WTC11 (cell line): ENCODE measurements around the gene IL7R. TPM values are rescaled to one million over a fixed set of nuclear protein-coding genes. Genes with fewer than 3 reads are reported as not detected.

Experiments used
- ATAC-seq: fragments of 200-7000 bp; cut with Tn5 transposase; 2 replicates; pipeline ENCODE4 v1.10.0; 2021; ENCODE audit warnings: mild to moderate bottlenecking, moderate library complexity
- CTCF ChIA-PET: fragments of 300-600 bp; sonication (Branson Sonifier 250); formaldehyde crosslinking; loops from one replicate; lab custom pipeline; 2021; ENCODE audit warnings: antibody characterized with exemption; lab: Charles Lee
- POLR2A ChIA-PET: fragments of 350-600 bp; sonication (Branson Sonifier 250); formaldehyde crosslinking; loops from one replicate; lab custom pipeline; 2021; ENCODE audit warnings: antibody characterized with exemption; lab: Charles Lee
- DNase-seq: peaks from one replicate; pipeline ENCODE4 v3.0.0; 2021; ENCODE audit warnings: low spot score
- H3K27ac Mint-ChIP-seq: 2 replicates; pipeline ENCODE4 v1.8.0; 2021; ENCODE audit warnings: mixed read lengths
- H3K27me3 Mint-ChIP-seq: 2 replicates; pipeline ENCODE4 v1.8.0; 2021; ENCODE audit warnings: low read depth, mild to moderate bottlenecking, moderate library complexity, mixed read lengths
- H3K36me3 Mint-ChIP-seq: 2 replicates; pipeline ENCODE4 v1.8.0; 2021; ENCODE audit warnings: mixed read lengths
- H3K4me1 Mint-ChIP-seq: 2 replicates; pipeline ENCODE4 v1.8.0; 2022; ENCODE audit warnings: mixed read lengths
- H3K4me3 Mint-ChIP-seq: 2 replicates; pipeline ENCODE4 v1.8.0; 2021; ENCODE audit warnings: mild to moderate bottlenecking, moderate library complexity, mixed read lengths
- H3K9me3 Mint-ChIP-seq: 2 replicates; pipeline ENCODE4 v1.8.0; 2021; ENCODE audit warnings: mixed read lengths
- AR ChIP-seq: fragments of 250-450 bp; sonication (Bioruptor Pico); IDR thresholded peaks from 2 replicates; pipeline ENCODE4 v1.9.0; 2021; ENCODE audit warnings: mild to moderate bottlenecking
- ARID4B ChIP-seq: sonication (generic); formaldehyde crosslinking; IDR thresholded peaks from 2 replicates; pipeline ENCODE4 v1.8.0; 2023; ENCODE audit warnings: missing genetic modification reagents, mild to moderate bottlenecking, borderline replicate concordance
- CDX4 ChIP-seq: fragments of 250-450 bp; sonication (Bioruptor Pico); IDR thresholded peaks from 2 replicates; pipeline ENCODE4 v1.9.0; 2021; ENCODE audit warnings: moderate library complexity, mild to moderate bottlenecking, inconsistent platforms, borderline replicate concordance
- CTCF ChIP-seq: fragments of 200-600 bp; IDR thresholded peaks from 2 replicates; pipeline ENCODE4 v1.8.0; 2022; ENCODE audit warnings: antibody characterized with exemption
- E2F1 ChIP-seq: sonication (generic); formaldehyde crosslinking; IDR thresholded peaks from 2 replicates; pipeline ENCODE4 v1.8.0; 2022; ENCODE audit warnings: mild to moderate bottlenecking, missing genetic modification reagents
- FOXP4 ChIP-seq: sonication (generic); formaldehyde crosslinking; IDR thresholded peaks from 2 replicates; pipeline ENCODE4 v1.8.0; 2022; ENCODE audit warnings: mild to moderate bottlenecking, missing genetic modification reagents
- NFE2L1 ChIP-seq: sonication (generic); formaldehyde crosslinking; IDR thresholded peaks from 2 replicates; pipeline ENCODE4 v1.8.1; 2023; ENCODE audit warnings: missing genetic modification reagents
- NR1H2 ChIP-seq: sonication (generic); formaldehyde crosslinking; IDR thresholded peaks from 2 replicates; pipeline ENCODE4 v1.9.0; 2021; ENCODE audit warnings: mild to moderate bottlenecking, moderate library complexity, missing genetic modification reagents
- NR3C1 ChIP-seq: sonication (generic); formaldehyde crosslinking; conservative IDR thresholded peaks from 2 replicates; pipeline ENCODE4 v1.8.1; 2023; ENCODE audit warnings: low read depth, mild to moderate bottlenecking, missing genetic modification reagents
- OVOL2 ChIP-seq: fragments of 250-450 bp; sonication (Bioruptor Pico); IDR thresholded peaks from 2 replicates; pipeline ENCODE4 v1.9.0; 2021; ENCODE audit warnings: mild to moderate bottlenecking, borderline replicate concordance
- PRRX2 ChIP-seq: fragments of 250-450 bp; sonication (Bioruptor Pico); IDR thresholded peaks from 2 replicates; pipeline ENCODE4 v1.8.0; 2021; ENCODE audit warnings: mild to moderate bottlenecking
- SOX15 ChIP-seq: fragments of 250-450 bp; sonication (Bioruptor Pico); IDR thresholded peaks from 2 replicates; pipeline ENCODE4 v1.9.0; 2021; ENCODE audit warnings: mild to moderate bottlenecking
- ZNF121 ChIP-seq: sonication (generic); formaldehyde crosslinking; IDR thresholded peaks from 2 replicates; pipeline ENCODE4 v1.8.0; 2023; ENCODE audit warnings: missing genetic modification reagents
- ZNF138 ChIP-seq: sonication (generic); formaldehyde crosslinking; conservative IDR thresholded peaks from 2 replicates; pipeline ENCODE4 v1.8.1; 2022; ENCODE audit warnings: mild to moderate bottlenecking, moderate library complexity, missing genetic modification reagents
- ZNF671 ChIP-seq: fragments of 250-450 bp; sonication (Bioruptor Pico); IDR thresholded peaks from 2 replicates; pipeline ENCODE4 v1.8.0; 2021; ENCODE audit warnings: mild to moderate bottlenecking
- total RNA-seq: library from RNA; stranded (reverse); gene quantifications from 3 replicates; pipeline ENCODE4 v1.2.3, GENCODE V29; 2021

IL7R gene
- total RNA-seq, 1 experiment from 2014 or later, result 0.57 TPM

GRCh38 chr5:35853631-35854030 is 3.1 kb upstream of the IL7R start (continued):
- TF ChIP-seq FOXP4 (no peak), ARID4B (no peak), OVOL2 (CRISPR knock-in tag) (no peak), SOX15 (CRISPR knock-in tag) (no peak), CDX4 (CRISPR knock-in tag) (no peak), ZNF138 (CRISPR knock-in tag) (no peak), ZNF671 (CRISPR knock-in tag) (no peak), NFE2L1 (CRISPR knock-in tag) (no peak), NR1H2 (no peak), PRRX2 (CRISPR knock-in tag) (no peak), CTCF (no peak)

GRCh38 chr5:35854248-35854647 is 2.4 kb upstream of the IL7R start:
- DNase-seq (no peak), ATAC-seq (no peak)
- CTCF ChIA-PET, result no interaction called here
- Mint-ChIP-seq H3K27me3 (no peaks in the 10 kb centered on the region), H3K36me3 (no peaks in the 10 kb centered on the region), H3K4me3 (no peak overlapping the region), H3K27ac (no peak overlapping the region), H3K9me3 (no peaks in the 10 kb centered on the region), H3K4me1 (peaks cover 19% of the 10 kb centered on the region)
- POLR2A ChIA-PET, result no interaction called here
- TF ChIP-seq CTCF (no peak), NR3C1 (CRISPR knock-in tag) (no peak), ZNF121 (CRISPR knock-in tag) (no peak), ARID4B (no peak), E2F1 (CRISPR knock-in tag) (no peak), AR (no peak)
